Mucosa of gallbladder (tissue), 1 donor: Measurements from ENCODE around the gene CYP17A1. TPM values are rescaled to one million over a fixed set of nuclear protein-coding genes. Genes with fewer than 3 reads are reported as not detected.
"Not testable (repeated sequence)": the region's sequence is repeated elsewhere in the genome, so short reads cannot be mapped to it uniquely, and the experiment has no call there.

Source experiments
- DNase-seq: peaks from one replicate; pipeline ENCODE4 v3.0.0-alpha.2; 2020; ENCODE audit warnings: low spot score
- total RNA-seq: library from RNA; stranded (reverse); gene quantifications from one replicate; pipeline ENCODE4 v1.2.1, GENCODE V29; 2021
- donor health status: DM: no; HTN: no; CAD: no.

CYP17A1 gene
- total RNA-seq, 1 donor from 2014 or later = 7.3 TPM

GRCh38 chr10:102838276-102838927 is 1.2 kb upstream of the CYP17A1 start:
- DNase-seq = not testable (repeated sequence)

GRCh38 chr10:102835007-102835482 is 2.2 kb downstream of the CYP17A1 start:
- peak; percentile 74 for DNase-seq

- DNase-seq = no peak
Measured at GRCh38 chr10:102834143-102834542, 3.1 kb downstream of the CYP17A1 start.

GRCh38 chr10:102832987-102833386 is 4.2 kb downstream of the CYP17A1 start:
- DNase-seq = no peak

- DNase-seq = no peak
Measured at GRCh38 chr10:102832248-102832647, 5.0 kb downstream of the CYP17A1 start.

GRCh38 chr10:102831322-102832071 is 5.7 kb downstream of the CYP17A1 start:
- DNase-seq = no peak

GRCh38 chr10:102827597-102827975 is 9.6 kb downstream of the CYP17A1 start:
- DNase-seq = no peak

- DNase-seq = no peak
Measured at GRCh38 chr10:102826148-102826796, 10.9 kb downstream of the CYP17A1 start.

GRCh38 chr10:102824664-102825063 is 12.5 kb downstream of the CYP17A1 start:
- no peak for DNase-seq

- no peak for DNase-seq
Measured at GRCh38 chr10:102822222-102822621, 15.0 kb downstream of the CYP17A1 start.

GRCh38 chr10:102820008-102820407 is 17.2 kb downstream of the CYP17A1 start:
- DNase-seq = not testable (repeated sequence)

GRCh38 chr10:102819054-102819453 is 18.2 kb downstream of the CYP17A1 start:
- DNase-seq = peak; percentile 37

GRCh38 chr10:102817175-102817574 is 20.0 kb downstream of the CYP17A1 start:
- DNase-seq = no peak

- peak; percentile 74 for DNase-seq
Measured at GRCh38 chr10:102815790-102816549, 21.2 kb downstream of the CYP17A1 start.

- peak; percentile 52 for DNase-seq
Measured at GRCh38 chr10:102814873-102815661, 22.1 kb downstream of the CYP17A1 start.

GRCh38 chr10:102814453-102814871 is 22.8 kb downstream of the CYP17A1 start:
- DNase-seq = peak; percentile 27

GRCh38 chr10:102813734-102814452 is 23.3 kb downstream of the CYP17A1 start:
- peak; percentile 60 for DNase-seq

GRCh38 chr10:102813017-102813541 is 24.1 kb downstream of the CYP17A1 start:
- DNase-seq = no peak

GRCh38 chr10:102812231-102812876 is 24.9 kb downstream of the CYP17A1 start:
- no peak for DNase-seq

GRCh38 chr10:102811346-102811745 is 25.9 kb downstream of the CYP17A1 start:
- DNase-seq = no peak
